T-helper 2 cell treated with Interferon-gamma antibody and Interleukin-4, amounts not matched to agents 5 μg/mL and 100 μg/mL, for 36 hours (primary cell): ENCODE measurements around the gene RAB20.
A peak's percentile ranks its signal among the peaks of the same experiment; 100 is the strongest.

ENCODE experiments used
- DNase-seq: peaks from one replicate; pipeline ENCODE4 v3.0.0; 2021; ENCODE audit warnings: low spot score
- H3K27ac Mint-ChIP-seq: one replicate; pipeline ENCODE4 v1.8.0; 2021; ENCODE audit warnings: mild to moderate bottlenecking, mixed read lengths
- H3K27me3 Mint-ChIP-seq: one replicate; pipeline ENCODE4 v1.8.0; 2021; ENCODE audit warnings: low read depth, mixed read lengths
- H3K36me3 Mint-ChIP-seq: one replicate; pipeline ENCODE4 v1.8.0; 2021; ENCODE audit warnings: low read depth, mixed read lengths
- H3K4me1 Mint-ChIP-seq: one replicate; pipeline ENCODE4 v1.8.0; 2021; ENCODE audit warnings: low read depth, mixed read lengths
- H3K4me3 Mint-ChIP-seq: one replicate; pipeline ENCODE4 v1.8.0; 2022; ENCODE audit warnings: mild to moderate bottlenecking, moderate library complexity, mixed read lengths
- H3K9me3 Mint-ChIP-seq: one replicate; pipeline ENCODE4 v1.8.0; 2021; ENCODE audit warnings: mixed read lengths

RAB20 gene

DNA sequence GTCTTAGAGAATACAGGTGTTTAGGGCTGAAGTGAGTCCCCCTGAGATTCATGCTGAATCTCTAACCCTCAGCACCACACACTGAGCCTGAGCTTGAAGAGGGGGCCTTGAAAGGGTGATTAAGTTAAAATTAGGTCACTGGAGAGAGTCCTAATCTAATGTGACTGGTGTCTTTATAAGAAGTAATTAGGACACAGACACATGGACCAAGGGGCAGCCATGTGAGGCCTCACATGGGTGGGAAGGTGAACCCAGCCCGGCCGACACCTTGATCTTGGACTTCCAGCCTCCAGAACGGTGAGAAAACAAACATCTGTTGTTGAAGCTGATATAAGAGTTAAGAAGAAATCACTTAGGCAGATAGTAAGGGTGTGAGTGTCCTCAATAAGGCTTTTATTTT lies 7.1 kb upstream of the RAB20 start:
- Mint-ChIP-seq H3K27ac (no peak overlapping the region), H3K27me3 (peaks cover 36% of the 10 kb centered on the region), H3K4me3 (no peak overlapping the region), H3K9me3 (no peaks in the 10 kb centered on the region), H3K36me3 (no peaks in the 10 kb centered on the region), H3K4me1 (no peaks in the 10 kb centered on the region)
- DNase-seq, result no peak

DNA sequence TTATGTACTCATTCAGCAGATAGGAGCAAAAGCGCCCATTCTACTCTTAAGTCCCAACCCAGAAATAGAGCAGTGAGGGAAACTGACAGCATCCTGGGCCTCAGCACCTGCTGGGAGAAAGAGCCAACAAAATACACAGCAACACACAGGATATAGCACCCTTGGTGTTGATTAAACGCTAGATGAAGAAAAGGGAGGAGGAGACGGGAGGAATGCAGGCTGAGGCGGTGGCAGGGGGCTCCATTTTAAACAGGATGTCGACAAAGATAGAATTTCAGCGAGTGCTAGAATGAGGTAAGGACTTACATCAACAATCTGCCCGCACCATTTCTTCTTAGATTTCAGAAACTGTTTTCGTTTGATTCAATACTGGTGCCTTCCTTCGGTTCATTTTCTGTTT lies 4.6 kb upstream of the RAB20 start:
- Mint-ChIP-seq H3K4me1 (peaks cover 3% of the 10 kb centered on the region), H3K27me3 (peaks cover 38% of the 10 kb centered on the region), H3K9me3 (no peaks in the 10 kb centered on the region), H3K27ac (no peak overlapping the region), H3K36me3 (no peaks in the 10 kb centered on the region), H3K4me3 (no peak overlapping the region)
- DNase-seq, result no peak

GRCh38 chr13:110565296-110565695 lies 3.8 kb upstream of the RAB20 start:
- Mint-ChIP-seq H3K27ac (no peak overlapping the region), H3K4me1 (peaks cover 10% of the 10 kb centered on the region), H3K36me3 (no peaks in the 10 kb centered on the region), H3K9me3 (no peaks in the 10 kb centered on the region), H3K27me3 (peaks cover 44% of the 10 kb centered on the region), H3K4me3 (no peak overlapping the region)
- DNase-seq, result no peak

DNA sequence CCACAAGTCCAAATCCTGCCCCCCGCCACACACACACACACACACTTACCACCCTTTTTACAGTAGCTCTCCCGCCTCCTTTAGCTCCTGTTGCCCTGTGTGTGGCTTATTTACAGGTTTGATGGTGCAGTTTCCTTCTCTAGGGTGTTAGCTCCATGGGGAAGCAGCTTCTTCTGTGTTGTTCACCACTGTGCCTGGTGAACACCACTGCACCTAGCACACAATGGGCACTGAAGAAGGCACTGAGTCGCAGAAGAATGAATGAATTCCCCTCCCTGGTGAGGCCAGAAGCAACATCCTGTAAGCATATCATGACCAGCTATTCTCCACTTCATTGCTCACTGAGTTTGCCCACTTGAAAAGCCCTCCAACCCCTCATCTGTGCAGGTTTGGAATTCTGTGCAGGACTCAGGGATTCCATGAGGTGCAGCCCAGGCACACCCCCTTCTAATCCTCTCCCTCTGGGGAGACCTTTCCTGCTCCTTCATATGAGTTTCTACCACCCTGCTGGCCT lies 3.0 kb upstream of the RAB20 start:
- peaks cover 13% of the 10 kb centered on the region for H3K4me1 Mint-ChIP-seq
- H3K36me3 Mint-ChIP-seq, result no peaks in the 10 kb centered on the region
- no peaks in the 10 kb centered on the region for H3K9me3 Mint-ChIP-seq
- no peak overlapping the region for H3K27ac Mint-ChIP-seq
- no peak overlapping the region for H3K4me3 Mint-ChIP-seq
- H3K27me3 Mint-ChIP-seq, result peaks cover 41% of the 10 kb centered on the region
- DNase-seq, result no peak

- H3K36me3 Mint-ChIP-seq, result no peaks in the 10 kb centered on the region
- H3K4me1 Mint-ChIP-seq, result peaks cover 16% of the 10 kb centered on the region
- H3K27ac Mint-ChIP-seq, result no peak overlapping the region
- no peak for DNase-seq
- H3K4me3 Mint-ChIP-seq, result no peak overlapping the region
- peaks cover 38% of the 10 kb centered on the region for H3K27me3 Mint-ChIP-seq
- no peaks in the 10 kb centered on the region for H3K9me3 Mint-ChIP-seq
These were observed 1.9 kb upstream of the RAB20 start for GRCh38 chr13:110563463-110563774.

DNA sequence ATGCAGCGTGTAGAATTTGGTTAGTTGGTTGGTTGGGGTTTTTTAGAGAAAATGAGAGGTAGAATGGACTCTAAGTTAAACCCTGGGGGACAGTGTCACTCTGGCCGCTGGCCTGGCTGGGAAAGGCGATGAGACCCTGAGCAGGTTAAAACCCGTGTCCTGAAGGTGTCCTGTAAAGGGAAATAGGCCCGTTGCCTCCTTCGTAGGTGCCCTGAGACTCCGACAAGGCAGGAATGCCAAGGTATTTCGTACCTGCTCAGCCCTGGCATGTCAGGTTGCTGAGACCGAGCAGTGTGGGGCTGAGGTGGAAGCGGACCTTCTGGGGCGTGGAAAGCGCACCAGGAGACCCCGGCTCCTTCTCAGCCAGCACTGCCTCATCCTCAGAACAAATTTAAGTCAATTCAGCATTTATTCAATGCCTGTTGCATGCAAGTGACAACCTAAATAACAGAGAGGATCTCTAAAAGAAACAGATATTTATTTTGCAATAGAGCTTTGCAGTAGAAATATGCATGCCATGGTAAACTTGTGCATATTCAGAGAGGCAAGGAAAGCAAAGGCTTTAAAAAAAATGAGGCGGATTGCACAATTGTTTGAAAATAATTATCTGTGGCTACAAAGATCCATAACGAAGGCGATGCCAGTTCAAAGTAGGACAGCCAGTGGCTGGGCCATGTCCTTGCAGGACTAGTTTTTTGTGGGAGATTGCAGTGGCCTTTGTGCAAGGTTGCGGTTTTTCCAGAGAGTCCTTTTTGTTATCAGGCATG lies 1.4 kb upstream of the RAB20 start:
- Mint-ChIP-seq H3K36me3 (no peaks in the 10 kb centered on the region), H3K4me3 (peak overlapping the region; percentile 96), H3K9me3 (no peaks in the 10 kb centered on the region), H3K27ac (no peak overlapping the region), H3K27me3 (peaks cover 36% of the 10 kb centered on the region), H3K4me1 (peaks cover 16% of the 10 kb centered on the region)
- DNase-seq, result no peak

DNA sequence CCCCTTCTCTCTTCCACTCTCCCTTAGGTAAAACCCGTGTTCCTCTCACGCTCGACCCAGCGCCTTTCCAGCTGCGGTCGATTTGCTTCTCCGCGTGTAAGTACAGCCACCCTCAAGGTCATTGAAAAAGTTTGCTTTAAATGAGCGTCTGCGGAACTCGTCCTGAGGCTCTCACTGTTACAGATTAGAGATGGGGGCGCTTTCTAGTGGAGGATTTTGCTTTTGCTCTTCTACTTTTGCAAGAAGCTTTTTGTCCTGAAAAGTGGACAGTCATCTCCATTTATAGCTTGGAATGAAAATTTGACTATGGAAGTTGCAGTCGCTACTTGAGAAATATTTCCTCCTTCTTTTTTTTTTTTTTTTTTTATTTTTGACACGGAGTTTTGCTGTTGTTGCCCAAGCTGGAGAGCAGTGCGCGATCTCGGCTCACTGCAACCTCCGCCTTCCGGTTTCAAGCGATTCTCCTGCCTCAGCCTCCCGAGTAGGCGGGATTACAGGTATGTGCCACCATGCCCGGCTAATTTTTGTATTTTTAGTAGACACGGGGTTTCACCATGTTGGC lies 595 bp upstream of the RAB20 start:
- H3K9me3 Mint-ChIP-seq, result no peaks in the 10 kb centered on the region
- peak overlapping the region; percentile 75 for H3K27ac Mint-ChIP-seq
- no peaks in the 10 kb centered on the region for H3K36me3 Mint-ChIP-seq
- DNase-seq, result no peak
- H3K4me1 Mint-ChIP-seq, result peaks cover 16% of the 10 kb centered on the region
- H3K27me3 Mint-ChIP-seq, result peaks cover 36% of the 10 kb centered on the region
- peak overlapping the region; percentile 96 for H3K4me3 Mint-ChIP-seq

- peaks cover 18% of the 10 kb centered on the region for H3K4me1 Mint-ChIP-seq
- H3K9me3 Mint-ChIP-seq, result no peaks in the 10 kb centered on the region
- H3K27me3 Mint-ChIP-seq, result peaks cover 38% of the 10 kb centered on the region
- peak overlapping the region; percentile 66 for H3K27ac Mint-ChIP-seq
- DNase-seq, result peak; percentile 8
- H3K4me3 Mint-ChIP-seq, result peak overlapping the region; percentile 80
- H3K36me3 Mint-ChIP-seq, result peaks cover 1% of the 10 kb centered on the region
These were observed 750 bp downstream of the RAB20 start for GRCh38 chr13:110560601-110561343.

- Mint-ChIP-seq H3K4me3 (peak overlapping the region; percentile 25), H3K36me3 (peaks cover 1% of the 10 kb centered on the region), H3K4me1 (peaks cover 18% of the 10 kb centered on the region), H3K9me3 (no peaks in the 10 kb centered on the region), H3K27me3 (peaks cover 36% of the 10 kb centered on the region), H3K27ac (no peak overlapping the region)
- DNase-seq, result no peak
These were observed 1.5 kb downstream of the RAB20 start for GRCh38 chr13:110559986-110560385.

GRCh38 chr13:110559429-110559943 lies 2.0 kb downstream of the RAB20 start:
- no peak overlapping the region for H3K4me3 Mint-ChIP-seq
- H3K36me3 Mint-ChIP-seq, result peaks cover 1% of the 10 kb centered on the region
- H3K27me3 Mint-ChIP-seq, result peaks cover 30% of the 10 kb centered on the region
- H3K9me3 Mint-ChIP-seq, result no peaks in the 10 kb centered on the region
- no peak overlapping the region for H3K27ac Mint-ChIP-seq
- no peak for DNase-seq
- H3K4me1 Mint-ChIP-seq, result peaks cover 18% of the 10 kb centered on the region

- Mint-ChIP-seq H3K4me1 (peaks cover 18% of the 10 kb centered on the region), H3K36me3 (peaks cover 1% of the 10 kb centered on the region), H3K4me3 (no peak overlapping the region), H3K27ac (no peak overlapping the region), H3K27me3 (peaks cover 16% of the 10 kb centered on the region), H3K9me3 (no peaks in the 10 kb centered on the region)
- DNase-seq, result no peak
These were observed 3.8 kb downstream of the RAB20 start for GRCh38 chr13:110557610-110558305.

DNA sequence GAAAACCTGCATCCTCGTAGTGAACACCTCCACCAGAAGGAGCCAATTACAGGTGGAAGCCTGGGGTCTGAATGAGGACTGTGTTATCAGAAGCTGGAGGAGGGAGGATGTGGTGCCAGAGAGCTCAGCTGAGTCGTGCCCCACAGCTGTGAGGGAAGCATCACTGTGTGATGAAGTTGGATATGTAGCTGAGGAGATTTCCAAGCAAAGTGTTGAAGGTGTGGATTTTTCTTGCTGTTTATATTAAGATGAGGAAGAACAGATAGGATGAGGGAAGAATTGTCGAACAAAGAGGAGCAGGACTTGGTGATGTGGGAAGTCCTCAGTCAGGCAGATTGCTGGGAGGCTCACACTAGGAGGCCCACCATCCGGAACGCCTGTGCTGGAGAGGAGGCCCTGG lies 4.4 kb downstream of the RAB20 start:
- DNase-seq, result no peak
- peaks cover 1% of the 10 kb centered on the region for H3K36me3 Mint-ChIP-seq
- H3K4me3 Mint-ChIP-seq, result no peak overlapping the region
- peaks cover 17% of the 10 kb centered on the region for H3K4me1 Mint-ChIP-seq
- no peaks in the 10 kb centered on the region for H3K9me3 Mint-ChIP-seq
- H3K27ac Mint-ChIP-seq, result no peak overlapping the region
- H3K27me3 Mint-ChIP-seq, result peaks cover 12% of the 10 kb centered on the region

GRCh38 chr13:110556224-110556606 lies 5.3 kb downstream of the RAB20 start:
- Mint-ChIP-seq H3K27me3 (peaks cover 9% of the 10 kb centered on the region), H3K36me3 (peaks cover 1% of the 10 kb centered on the region), H3K4me1 (peaks cover 15% of the 10 kb centered on the region), H3K4me3 (no peak overlapping the region), H3K9me3 (no peaks in the 10 kb centered on the region), H3K27ac (no peak overlapping the region)
- no peak for DNase-seq
